GM18508 (cell line): ENCODE results near the gene SERINC5.
"Not testable (repeated sequence)": the region's sequence is repeated elsewhere in the genome, so short reads cannot be mapped to it uniquely, and the experiment has no call there.

Experiments used
- ATAC-seq: cut with Tn5 transposase; IDR thresholded peaks from one replicate; pipeline ENCODE4 v1.9.1; 2021; ENCODE audit warnings: moderate number of reproducible peaks; ENCODE audit not compliant: insufficient read depth, unreplicated experiment

The SERINC5 gene

GRCh38 chr5:80182809-80183580 lies 72.9 kb downstream of the SERINC5 start:
- ATAC-seq: no peak

GRCh38 chr5:80181618-80182211 lies 74.1 kb downstream of the SERINC5 start:
- ATAC-seq: no peak

GRCh38 chr5:80177236-80177635 lies 78.6 kb downstream of the SERINC5 start:
- ATAC-seq: no peak

GRCh38 chr5:80175337-80175736 lies 80.5 kb downstream of the SERINC5 start:
- no peak for ATAC-seq

GRCh38 chr5:80174790-80175189 lies 81.1 kb downstream of the SERINC5 start:
- no peak for ATAC-seq

GRCh38 chr5:80172067-80172695 lies 83.7 kb downstream of the SERINC5 start:
- no peak for ATAC-seq

GRCh38 chr5:80170117-80170535 lies 85.7 kb downstream of the SERINC5 start:
- no peak for ATAC-seq

GRCh38 chr5:80168388-80169028 lies 87.3 kb downstream of the SERINC5 start:
- no peak for ATAC-seq

- no peak for ATAC-seq
Observed at GRCh38 chr5:80165452-80165851, 90.4 kb downstream of the SERINC5 start.

- no peak for ATAC-seq
Observed at GRCh38 chr5:80161165-80161564, 94.7 kb downstream of the SERINC5 start.

- ATAC-seq: no peak
Observed at GRCh38 chr5:80160242-80160641, 95.6 kb downstream of the SERINC5 start.

GRCh38 chr5:80159133-80159815 lies 96.6 kb downstream of the SERINC5 start:
- no peak for ATAC-seq

- ATAC-seq: no peak
Observed at GRCh38 chr5:80156156-80156555, 99.7 kb downstream of the SERINC5 start.

GRCh38 chr5:80154749-80155148 lies 101.1 kb downstream of the SERINC5 start:
- ATAC-seq: no peak

- not testable (repeated sequence) for ATAC-seq
Observed at GRCh38 chr5:80154289-80154688, 101.6 kb downstream of the SERINC5 start.

GRCh38 chr5:80153586-80154126 lies 102.2 kb downstream of the SERINC5 start:
- ATAC-seq: no peak

GRCh38 chr5:80152778-80153177 lies 103.1 kb downstream of the SERINC5 start:
- ATAC-seq: no peak

- no peak for ATAC-seq
Observed at GRCh38 chr5:80151890-80152289, 104.0 kb downstream of the SERINC5 start.

- no peak for ATAC-seq
Observed at GRCh38 chr5:80150731-80151130, 105.1 kb downstream of the SERINC5 start.

- ATAC-seq: no peak
Observed at GRCh38 chr5:80149161-80149609, 106.7 kb downstream of the SERINC5 start.
